ENCODE results near the gene LGALS1. TPM values are rescaled to one million over a fixed set of nuclear protein-coding genes. Genes with fewer than 3 reads are reported as not detected.
A peak's percentile ranks its signal among the peaks of the same experiment; 100 is the strongest.

The LGALS1 gene
- total and polyA plus RNA-seq, 9 of the 15 experiments (the other 6 are each of a cell fraction or from before 2014, with no cell fraction given): 160 to 800 (median 330) TPM

DNA sequence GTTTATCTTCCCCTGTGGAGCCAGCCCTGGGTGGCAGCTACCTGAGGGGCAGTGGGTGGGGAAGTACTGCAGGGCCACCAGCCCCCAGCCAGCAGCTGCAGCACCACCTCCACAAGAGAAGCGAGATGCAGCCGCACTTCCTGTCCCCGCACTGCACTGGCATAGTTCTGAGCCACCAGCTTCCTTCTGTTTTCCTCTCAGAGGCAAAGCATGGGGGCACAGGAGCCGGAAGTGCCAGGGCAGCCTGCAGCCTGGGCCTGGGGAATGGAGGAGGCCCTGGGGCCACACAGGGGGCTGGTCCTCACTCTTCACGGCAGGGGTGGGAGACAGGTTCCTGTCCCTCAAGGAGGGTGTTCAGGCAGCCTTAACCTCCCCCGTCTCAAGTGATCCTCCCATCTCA, 47.9 kb upstream of the LGALS1 start:
- no peak overlapping the region for H2AFZ ChIP-seq (ENCODE audit: low read depth, low read length)
- DNase-seq (ENCODE audit: extremely low read depth in 1 of 4, low spot score in 3 of 4): no peak
- in situ Hi-C loops (cut with MboI) (no loop called here), intact Hi-C loops (cut with micrococcal nuclease) (no loop called here)
- no peak for ATAC-seq
- no peaks in the 10 kb centered on the region for H4K20me1 ChIP-seq (replicated peaks; ENCODE audit: control insufficient read depth, insufficient read depth, low read length)
- WGBS (ENCODE audit: insufficient coverage, low coverage, missing lambda C conversion rate): 91% methylated on average over 4 of the region's 6 CpGs
- FAIRE-seq: no peak
- no peaks in the 10 kb centered on the region for H3K9me1 ChIP-seq (ENCODE audit: control insufficient read depth, insufficient read depth, low read length)
- TF ChIP-seq ZNF766 (CRISPR knock-in tag; conservative IDR thresholded peaks at IDR 0.05) (no peak), ZNF584 (CRISPR knock-in tag; IDR thresholded peaks at IDR 0.05; ENCODE audit: low read depth) (no peak), POLR2G (IDR thresholded peaks at IDR 0.05; ENCODE audit: low read depth, low read length) (peak; percentile 57), HMG20A (CRISPR knock-in tag; conservative IDR thresholded peaks at IDR 0.05) (no peak)
- no peak overlapping the region for H3K4me2 ChIP-seq (ENCODE audit: insufficient read depth, low read length)
- no TSS peak for BruUV-seq (replicated peaks)
- H3K9ac ChIP-seq (ENCODE audit: insufficient read depth in 1 of 2, low read depth in 2 of 2, low read length in 2 of 2): no peak overlapping the region; a peak in 1 of 4 replicates
- CTCF ChIA-PET (ENCODE audit: low intra/inter-chr PET ratio): no interaction called here
- POLR2A ChIA-PET: interaction anchor here (0.5 to 3.0 kb wide), 6 partner anchors 10 to 428 kb away, joined by 3 to 12 read pairs (median 4); no protein-coding TSS in a partner anchor
- no peaks in the 10 kb centered on the region for H3K79me2 ChIP-seq (ENCODE audit: control insufficient read depth, insufficient read depth, low read length)
- no peaks in the 10 kb centered on the region for H3K27me3 ChIP-seq (ENCODE audit: control insufficient read depth in 2 of 2, insufficient read depth in 2 of 2, low read length in 2 of 2)
- H3K4me1 ChIP-seq (replicated peaks in 1 of 2; ENCODE audit: control insufficient read depth in 2 of 2, insufficient read depth in 2 of 2, low read length in 2 of 2): peaks cover 3 to 54% of the 10 kb centered on the region in 2 experiments; a peak in 4 of 5 replicates
- peaks cover 60% of the 10 kb centered on the region; the same call in 2 of the 3 replicates for H3K36me3 ChIP-seq (ENCODE audit: control insufficient read depth, insufficient read depth, low read length)
- H3K9me3 ChIP-seq (replicated peaks; ENCODE audit: control insufficient read depth, insufficient read depth, low read depth, low read length): no peaks in the 10 kb centered on the region
- no peak overlapping the region for H3K4me3 ChIP-seq
- no peak overlapping the region for H3K27ac ChIP-seq (ENCODE audit: extremely low read depth, low read depth, low read length)

- Histone ChIP-seq H3K79me2 (ENCODE audit: control insufficient read depth, insufficient read depth, low read length) (no peaks in the 10 kb centered on the region), H3K27ac (ENCODE audit: extremely low read depth, low read depth, low read length) (no peak overlapping the region), H3K9me3 (replicated peaks; ENCODE audit: control insufficient read depth, insufficient read depth, low read depth, low read length) (no peaks in the 10 kb centered on the region), H3K4me2 (ENCODE audit: insufficient read depth, low read length) (no peak overlapping the region), H4K20me1 (replicated peaks; ENCODE audit: control insufficient read depth, insufficient read depth, low read length) (no peaks in the 10 kb centered on the region), H3K36me3 (ENCODE audit: control insufficient read depth, insufficient read depth, low read length) (peaks cover 58% of the 10 kb centered on the region; the same call in 2 of the 3 replicates), H3K9me1 (ENCODE audit: control insufficient read depth, insufficient read depth, low read length) (no peaks in the 10 kb centered on the region), H3K27me3 (ENCODE audit: control insufficient read depth in 2 of 2, insufficient read depth in 2 of 2, low read length in 2 of 2) (no peaks in the 10 kb centered on the region), H3K4me1 (replicated peaks in 1 of 2; ENCODE audit: control insufficient read depth in 2 of 2, insufficient read depth in 2 of 2, low read length in 2 of 2) (peaks cover 16 to 57% of the 10 kb centered on the region in 2 experiments), H2AFZ (ENCODE audit: low read depth, low read length) (no peak overlapping the region), H3K4me3 (no peak overlapping the region), H3K9ac (ENCODE audit: insufficient read depth in 1 of 2, low read depth in 2 of 2, low read length in 2 of 2) (peak overlapping the region in 1 of 2 experiments; percentile 43; a peak in 2 of 4 replicates)
- ATAC-seq: no peak
- TF ChIP-seq SMARCE1 (IDR thresholded peaks at IDR 0.05): no peak
- TF ChIP-seq POLR2G (IDR thresholded peaks at IDR 0.05; ENCODE audit: low read depth, low read length): peak; percentile 46; the same call in 1 of the 2 replicates
- intact Hi-C loops (cut with micrococcal nuclease) (no loop called here), in situ Hi-C loops (cut with MboI) (no loop called here)
- POLR2A ChIA-PET: interaction anchor here (0.7 to 3.0 kb wide), 2 partner anchors 8 to 78 kb away, joined by 3 to 12 read pairs; no protein-coding TSS in a partner anchor
- WGBS (ENCODE audit: insufficient coverage, low coverage, missing lambda C conversion rate): 95% methylated on average over 4 of the region's 8 CpGs
- CTCF ChIA-PET (ENCODE audit: low intra/inter-chr PET ratio): no interaction called here
- no peak for DNase-seq (ENCODE audit: extremely low read depth in 1 of 4, low spot score in 3 of 4)
- BruUV-seq (replicated peaks): no TSS peak
- FAIRE-seq: no peak
These were observed 46.6 kb upstream of the LGALS1 start for GRCh38 chr22:37628830-37629229.

Measured in K562 (cell line).